Gastroesophageal sphincter (tissue), 3 donors: Measurements from ENCODE around the gene RFX3.

Source experiments
- CTCF ChIP-seq, 4 experiments: fragments of 200-600 bp in 2 of 4; fragments of 450-650 bp in 2 of 4; sonication (generic) in 1 of 4; IDR thresholded peaks; one replicate each; pipeline ENCODE4 v1.5.1; 2017 to 2019; ENCODE audit warnings: antibody characterized with exemption in 4 of 4, mild to moderate bottlenecking in 2 of 4, moderate library complexity in 2 of 4
- POLR2A ChIP-seq, 2 donors: fragments of 450-650 bp; IDR thresholded peaks; one replicate each; pipeline ENCODE4 v1.6.1; 2017; ENCODE audit warnings: antibody characterized with exemption in 2 of 2, mild to moderate bottlenecking in 2 of 2, moderate library complexity in 1 of 2

- TF ChIP-seq POLR2A (IDR thresholded peaks at IDR 0.05) (no peak), CTCF (IDR thresholded peaks at IDR 0.05) (no peak)
Measured at GRCh38 chr9:3403315-3403714, 122.5 kb downstream of the RFX3 start.
